Kidney epithelial cell (primary cell): ENCODE data around the gene ALOX12. TPM values are rescaled to one million over a fixed set of nuclear protein-coding genes. Genes with fewer than 3 reads are reported as not detected.

Experiments used
- DNase-seq: peaks from one replicate; pipeline ENCODE4 v3.0.0-alpha.2; 2010; ENCODE audit warnings: low read depth
- H3K27me3 ChIP-seq: 2 replicates; pipeline ENCODE4 v1.6.0; 2011; ENCODE audit warnings: low read length; ENCODE audit not compliant: control insufficient read depth, insufficient read depth
- H3K36me3 ChIP-seq: 2 replicates; pipeline ENCODE4 v1.5.1; 2011; ENCODE audit warnings: low read length; ENCODE audit not compliant: control insufficient read depth, insufficient read depth
- H3K4me3 ChIP-seq: 2 replicates; pipeline ENCODE4 v1.5.1; 2011; ENCODE audit warnings: low read depth, mild to moderate bottlenecking, control low read depth, low read length
- total RNA-seq: library from RNA; depleted of rRNA; stranded (reverse); fragments of >200 nt; gene quantifications from 2 replicates; pipeline ENCODE4 v1.2.3, GENCODE V29; 2015
- TF ChIP-seq, protein P1 (sequence below): IDR thresholded peaks from 2 replicates; pipeline ENCODE4 v1.5.1; 2011; ENCODE audit warnings: mild to moderate bottlenecking, moderate library complexity, low read length, control low read depth, inconsistent platforms; ENCODE audit not compliant: insufficient read depth, poor library complexity, severe bottlenecking

The ALOX12 gene
- total RNA-seq, 1 donor from 2014 or later: 1.4 TPM

DNA sequence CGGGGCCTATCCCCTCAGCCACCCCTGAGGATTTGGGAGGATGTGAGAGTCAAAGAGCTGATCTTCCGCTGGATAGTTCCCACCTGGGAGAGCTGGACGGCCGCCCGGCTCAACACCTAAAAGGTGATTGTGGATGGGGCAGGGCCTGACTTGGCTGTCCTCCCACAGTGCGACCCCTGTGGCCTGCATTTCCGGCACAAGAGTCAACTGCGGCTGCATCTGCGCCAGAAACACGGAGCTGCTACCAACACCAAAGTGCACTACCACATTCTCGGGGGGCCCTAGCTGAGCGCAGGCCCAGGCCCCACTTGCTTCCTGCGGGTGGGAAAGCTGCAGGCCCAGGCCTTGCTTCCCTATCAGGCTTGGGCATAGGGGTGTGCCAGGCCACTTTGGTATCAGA is 31.5 kb downstream of the ALOX12 start:
- DNase-seq: no peak
- no peak overlapping the region for H3K4me3 ChIP-seq
- H3K27me3 ChIP-seq: peaks cover 13% of the 10 kb centered on the region
- TF ChIP-seq, protein P1, sequence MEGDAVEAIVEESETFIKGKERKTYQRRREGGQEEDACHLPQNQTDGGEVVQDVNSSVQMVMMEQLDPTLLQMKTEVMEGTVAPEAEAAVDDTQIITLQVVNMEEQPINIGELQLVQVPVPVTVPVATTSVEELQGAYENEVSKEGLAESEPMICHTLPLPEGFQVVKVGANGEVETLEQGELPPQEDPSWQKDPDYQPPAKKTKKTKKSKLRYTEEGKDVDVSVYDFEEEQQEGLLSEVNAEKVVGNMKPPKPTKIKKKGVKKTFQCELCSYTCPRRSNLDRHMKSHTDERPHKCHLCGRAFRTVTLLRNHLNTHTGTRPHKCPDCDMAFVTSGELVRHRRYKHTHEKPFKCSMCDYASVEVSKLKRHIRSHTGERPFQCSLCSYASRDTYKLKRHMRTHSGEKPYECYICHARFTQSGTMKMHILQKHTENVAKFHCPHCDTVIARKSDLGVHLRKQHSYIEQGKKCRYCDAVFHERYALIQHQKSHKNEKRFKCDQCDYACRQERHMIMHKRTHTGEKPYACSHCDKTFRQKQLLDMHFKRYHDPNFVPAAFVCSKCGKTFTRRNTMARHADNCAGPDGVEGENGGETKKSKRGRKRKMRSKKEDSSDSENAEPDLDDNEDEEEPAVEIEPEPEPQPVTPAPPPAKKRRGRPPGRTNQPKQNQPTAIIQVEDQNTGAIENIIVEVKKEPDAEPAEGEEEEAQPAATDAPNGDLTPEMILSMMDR: no peak
- no peaks in the 10 kb centered on the region for H3K36me3 ChIP-seq

DNA sequence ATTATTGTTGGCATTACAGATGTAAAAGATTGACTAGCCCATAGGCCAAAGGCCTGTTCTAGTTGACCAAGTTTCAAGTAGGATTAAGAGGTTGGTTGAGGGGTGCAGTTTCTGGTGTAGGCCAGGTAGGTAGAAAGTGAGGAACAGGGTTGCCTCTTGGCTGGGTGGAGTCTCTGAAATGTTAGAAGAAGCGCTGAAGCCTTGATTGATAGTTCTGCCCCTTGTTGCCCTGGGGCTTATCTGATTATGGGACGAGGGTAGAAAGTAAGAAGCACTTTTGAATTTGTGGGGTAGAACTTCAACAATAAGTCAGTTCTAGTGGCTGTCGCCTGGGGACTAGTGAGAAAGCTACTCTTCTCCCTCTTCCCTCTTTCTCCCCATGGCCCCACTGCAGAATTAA is 33.2 kb downstream of the ALOX12 start:
- Histone ChIP-seq H3K4me3 (no peak overlapping the region), H3K36me3 (no peaks in the 10 kb centered on the region), H3K27me3 (no peaks in the 10 kb centered on the region)
- TF ChIP-seq, protein P1: no peak
- no peak for DNase-seq

DNA sequence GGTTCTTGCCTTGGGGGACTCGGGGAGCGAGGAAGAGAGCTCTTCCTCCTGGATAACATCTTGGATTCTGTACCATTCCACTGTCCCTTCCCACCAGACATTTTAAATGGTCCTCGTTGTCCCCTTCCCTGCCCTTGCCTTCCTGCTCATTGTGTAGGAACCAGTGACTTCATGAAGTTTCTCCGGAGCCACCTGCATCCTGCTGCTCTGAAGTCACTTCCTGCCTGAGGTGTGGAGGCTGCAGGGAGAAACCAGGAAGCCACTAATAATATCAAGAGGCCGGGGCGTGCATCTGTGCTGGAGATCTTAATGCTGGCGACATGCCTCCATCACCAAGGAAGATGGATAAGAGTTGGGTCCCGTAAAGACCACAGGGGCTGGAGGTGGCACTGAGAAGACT is 33.8 kb downstream of the ALOX12 start:
- TF ChIP-seq, protein P1: no peak
- no peak for DNase-seq
- Histone ChIP-seq H3K36me3 (no peaks in the 10 kb centered on the region), H3K4me3 (no peak overlapping the region), H3K27me3 (no peaks in the 10 kb centered on the region)

DNA sequence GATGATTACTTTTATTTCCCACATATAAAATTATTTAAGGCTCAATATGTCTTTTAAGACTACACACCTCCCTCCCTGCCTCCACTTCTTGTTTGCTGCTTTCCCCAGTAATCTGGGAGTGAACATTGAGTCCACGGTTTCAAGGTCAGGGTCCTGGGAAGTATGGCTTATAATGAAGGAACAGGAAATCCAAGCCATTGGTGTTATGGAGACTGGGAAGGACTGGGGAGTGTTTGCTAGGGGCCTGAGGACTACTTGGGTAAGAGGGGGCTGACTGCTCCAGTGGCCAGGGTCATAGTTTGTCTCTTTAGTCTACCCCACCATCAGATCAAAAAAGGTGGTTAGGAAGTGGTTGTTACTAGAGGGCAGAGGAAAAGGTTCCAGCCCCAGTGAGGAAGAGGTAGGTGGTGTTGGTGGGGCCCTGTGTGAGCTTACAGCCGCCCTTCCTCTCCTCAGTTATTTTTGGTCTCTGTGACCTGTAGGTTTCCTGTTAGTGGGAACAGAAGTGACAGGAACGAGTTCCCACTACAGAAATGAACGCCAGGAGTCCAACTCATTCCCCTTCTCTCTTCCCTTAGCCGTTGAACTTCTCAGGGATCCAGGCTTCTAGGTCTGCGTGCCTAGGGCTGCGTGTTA is 39.2 kb downstream of the ALOX12 start:
- H3K36me3 ChIP-seq: no peaks in the 10 kb centered on the region
- DNase-seq: no peak
- TF ChIP-seq, protein P1: no peak
- H3K27me3 ChIP-seq: no peaks in the 10 kb centered on the region
- H3K4me3 ChIP-seq: peak overlapping the region; percentile 66

DNA sequence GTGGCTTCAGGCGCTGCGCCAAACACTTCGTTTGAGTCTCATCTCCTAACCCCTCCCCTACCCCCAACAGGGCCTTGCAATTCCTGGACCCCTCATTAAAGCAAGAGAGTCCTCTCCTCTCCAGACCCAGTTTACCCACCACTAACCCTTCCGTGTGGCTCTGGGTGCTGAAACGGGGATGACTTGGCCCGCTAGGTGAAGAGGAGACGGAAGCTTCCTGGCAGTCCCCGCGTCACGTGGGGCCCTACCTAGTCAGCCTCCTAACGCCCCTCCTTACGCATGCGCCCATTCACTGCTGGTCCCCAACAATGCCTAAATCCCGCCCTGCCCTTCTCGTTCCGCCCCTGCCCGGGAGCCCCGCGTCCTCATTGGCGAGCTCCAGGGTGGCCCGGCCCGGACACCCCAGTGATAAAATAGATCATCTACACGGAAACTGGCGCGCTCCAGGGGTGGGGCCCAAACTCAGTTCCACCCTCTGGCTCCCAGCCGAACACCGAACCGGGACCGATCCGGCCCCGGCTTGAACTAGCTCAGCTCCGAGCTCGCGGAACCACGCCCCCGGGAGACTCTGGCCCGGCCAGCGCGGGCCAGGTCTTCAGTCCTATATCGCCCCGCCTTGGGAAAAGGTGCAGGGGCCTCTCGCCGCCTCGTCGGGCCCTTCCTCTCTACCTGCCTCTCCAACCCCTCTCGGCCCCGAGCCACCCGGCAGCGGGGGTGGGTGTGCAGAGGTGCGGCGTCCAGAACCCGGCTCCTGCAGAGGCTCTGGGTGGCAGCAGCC is 39.9 kb downstream of the ALOX12 start, which contains the start of gene SLC16A13:
Gene SLC16A13 (plus strand): TSS at position 425 of the 778 bp plus-strand sequence. CDS start 368 bp downstream, outside the sequence.
- peak; percentile 88 for DNase-seq
- peak within 1 kb of the TSS; percentile 66 for H3K4me3 ChIP-seq
- H3K27me3 ChIP-seq: no peaks in the 10 kb centered on the region
- H3K36me3 ChIP-seq: no peaks in the 10 kb centered on the region
- TF ChIP-seq, protein P1: no peak
